SK-N-SH (cell line): Measurements from ENCODE around the gene ABHD16B. TPM values are rescaled to one million over a fixed set of nuclear protein-coding genes. Genes with fewer than 3 reads are reported as not detected.

Experiments
- CTCF ChIA-PET: fragments of 300-600, 350-600 bp; formaldehyde crosslinking; extraction: SDS; loops from one replicate; lab custom pipeline; 2021; lab: Yijun Ruan, JAX
- POLR2A ChIA-PET: fragments of 350-600 bp; sonication (Branson Sonifier 250); formaldehyde crosslinking; extraction: SDS; loops from one replicate; lab custom pipeline; 2020; ENCODE audit warnings: antibody characterized with exemption, inconsistent platforms; lab: Yijun Ruan, JAX
- DNase-seq: peaks from one replicate; pipeline ENCODE4 v3.0.0; 2012
- H2AFZ ChIP-seq: fragments of 200-600 bp; sonication (generic); 2 replicates; pipeline ENCODE4 v1.8.1; 2016; ENCODE audit warnings: antibody characterized with exemption, mild to moderate bottlenecking, low read depth
- H3F3A ChIP-seq: fragments of 200-600 bp; sonication (generic); replicated peaks from 2 replicates; pipeline ENCODE3; 2016; ENCODE audit warnings: antibody characterized with exemption, mild to moderate bottlenecking; ENCODE audit not compliant: insufficient read depth
- H3K27ac ChIP-seq, 2 experiments: fragments of 200-500 bp in 1 of 2; fragments of 200-600 bp in 1 of 2; sonication (Bioruptor generic) in 1 of 2; sonication (generic), shearing (Covaris generic) in 1 of 2; 2 replicates each; pipeline versions ENCODE4 v1.5.1 to v1.6.1; 2014 to 2016; ENCODE audit warnings: low read depth in 2 of 2, inconsistent platforms in 1 of 2, low read length in 1 of 2, mild to moderate bottlenecking in 1 of 2, mixed read lengths in 1 of 2
- H3K27me3 ChIP-seq: fragments of 200-600 bp; sonication (generic), shearing (Covaris generic); 2 replicates; pipeline ENCODE4 v1.6.1; 2016; ENCODE audit warnings: mixed run types; ENCODE audit not compliant: insufficient read depth
- H3K36me3 ChIP-seq, 2 experiments: fragments of 200-500 bp in 1 of 2; fragments of 200-600 bp in 1 of 2; sonication (Bioruptor generic) in 1 of 2; sonication (generic) in 1 of 2; replicated peaks in 1 of 2; 2 replicates each; pipeline versions ENCODE3 to v1.5.1; 2014 to 2016; ENCODE audit warnings: low read length in 1 of 2, mild to moderate bottlenecking in 1 of 2; ENCODE audit not compliant: insufficient read depth in 2 of 2, control insufficient read depth in 1 of 2
- H3K4me1 ChIP-seq, 2 experiments: fragments of 200-500 bp in 1 of 2; fragments of 200-600 bp in 1 of 2; sonication (Bioruptor generic) in 1 of 2; sonication (generic), shearing (Covaris generic) in 1 of 2; 2 replicates each; pipeline versions ENCODE4 v1.5.1 to v1.6.1; 2014 to 2016; ENCODE audit warnings: low read depth in 1 of 2, low read length in 1 of 2, mixed run types in 1 of 2; ENCODE audit not compliant: insufficient read depth in 2 of 2, control insufficient read depth in 1 of 2
- H3K4me2 ChIP-seq: fragments of 200-600 bp; sonication (generic), shearing (Covaris generic); 2 replicates; pipeline ENCODE4 v1.6.1; 2017; ENCODE audit warnings: mixed run types
- H3K4me3 ChIP-seq, 2 experiments: fragments of 200-500 bp in 1 of 2; fragments of 200-600 bp in 1 of 2; sonication (Bioruptor generic) in 1 of 2; sonication (generic), shearing (Covaris generic) in 1 of 2; 2 replicates each; pipeline versions ENCODE4 v1.5.1 to v1.8.1; 2014 to 2016; ENCODE audit warnings: low read depth in 2 of 2, inconsistent platforms in 1 of 2, low read length in 1 of 2, mild to moderate bottlenecking in 1 of 2, mixed read lengths in 1 of 2, moderate library complexity in 1 of 2
- H3K79me2 ChIP-seq: fragments of 200-600 bp; sonication (generic); 2 replicates; pipeline ENCODE4 v1.8.1; 2017; ENCODE audit warnings: mild to moderate bottlenecking; ENCODE audit not compliant: insufficient read depth
- H3K9ac ChIP-seq: fragments of 200-600 bp; sonication (generic); 2 replicates; pipeline ENCODE4 v1.6.1; 2017; ENCODE audit warnings: mixed run types
- H3K9me2 ChIP-seq: fragments of 200-600 bp; sonication (generic); 2 replicates; pipeline ENCODE4 v1.6.1; 2017; ENCODE audit warnings: mixed run types
- H3K9me3 ChIP-seq: fragments of 200-600 bp; sonication (generic); 2 replicates; pipeline ENCODE4 v1.6.1; 2017; ENCODE audit warnings: mixed run types, mild to moderate bottlenecking, moderate library complexity
- H4K20me1 ChIP-seq: fragments of 200-600 bp; sonication (generic); 2 replicates; pipeline ENCODE4 v1.6.1; 2017; ENCODE audit warnings: mild to moderate bottlenecking, mixed run types; ENCODE audit not compliant: insufficient read depth
- EP300 ChIP-seq, 2 experiments: IDR thresholded peaks; 2 replicates each; pipeline versions ENCODE4 v1.4.0 to v1.6.1; 2012; ENCODE audit warnings: borderline replicate concordance in 1 of 2, low read depth in 1 of 2, low read length in 1 of 2
- FOXM1 ChIP-seq: IDR thresholded peaks from 2 replicates; pipeline ENCODE4 v1.4.0; 2012; ENCODE audit warnings: low read depth, mild to moderate bottlenecking
- GABPA ChIP-seq: IDR thresholded peaks from 2 replicates; pipeline ENCODE4 v1.4.0; 2012; ENCODE audit warnings: low read depth, mild to moderate bottlenecking
- IRF3 ChIP-seq: fragments of 150-350 bp; IDR thresholded peaks from 2 replicates; pipeline ENCODE4 v1.6.1; 2016; ENCODE audit warnings: mild to moderate bottlenecking, low read depth, low read length
- MEF2A ChIP-seq: IDR thresholded peaks from 2 replicates; pipeline ENCODE4 v1.4.0; 2012; ENCODE audit warnings: low read depth, borderline replicate concordance
- NFIC ChIP-seq: IDR thresholded peaks from 2 replicates; pipeline ENCODE4 v1.4.0; 2012; ENCODE audit warnings: borderline replicate concordance
- RFX5 ChIP-seq: IDR thresholded peaks from 2 replicates; pipeline ENCODE4 v1.6.1; 2012; ENCODE audit warnings: mild to moderate bottlenecking, improper control_type of control experiment, low read length
- TAF1 ChIP-seq: IDR thresholded peaks from 2 replicates; pipeline ENCODE4 v1.6.1; 2012; ENCODE audit warnings: low read depth, mild to moderate bottlenecking, low read length, moderate library complexity, borderline replicate concordance
- TCF12 ChIP-seq: IDR thresholded peaks from 2 replicates; pipeline ENCODE4 v1.4.0; 2012
- USF2 ChIP-seq: fragments of 150-350 bp; IDR thresholded peaks from 2 replicates; pipeline ENCODE4 v1.6.1; 2017; ENCODE audit warnings: antibody characterized with exemption, low read length, low read depth, borderline replicate concordance
- YY1 ChIP-seq: IDR thresholded peaks from 2 replicates; pipeline ENCODE4 v1.4.0; 2012; ENCODE audit warnings: low read depth, mild to moderate bottlenecking
- WGBS: methylation state at CpG from one replicate; pipeline ENCODE4 v1.1.6; 2017; ENCODE audit warnings: low lambda C conversion rate; 5-methylcytosine and 5-hydroxymethylcytosine counted together
- polyA plus RNA-seq, 3 experiments: library from polyadenylated mRNA; depleted of rRNA; stranded (reverse); fragments of >200 nt; gene quantifications; 2 replicates each; pipeline ENCODE4 v1.2.3, GENCODE V29; 2012
- TF ChIP-seq, protein P1 (sequence below): IDR thresholded peaks from 2 replicates; pipeline ENCODE4 v1.4.0; 2012; ENCODE audit warnings: low read depth, borderline replicate concordance
- TF ChIP-seq, protein P2 (sequence below): IDR thresholded peaks from 2 replicates; pipeline ENCODE4 v1.6.1; 2012; ENCODE audit warnings: mild to moderate bottlenecking, low read depth, low read length, moderate library complexity

Gene ABHD16B
- polyA plus RNA-seq, 1 of the 3 experiments (the other 2 are of a cell fraction), result not detected

DNA sequence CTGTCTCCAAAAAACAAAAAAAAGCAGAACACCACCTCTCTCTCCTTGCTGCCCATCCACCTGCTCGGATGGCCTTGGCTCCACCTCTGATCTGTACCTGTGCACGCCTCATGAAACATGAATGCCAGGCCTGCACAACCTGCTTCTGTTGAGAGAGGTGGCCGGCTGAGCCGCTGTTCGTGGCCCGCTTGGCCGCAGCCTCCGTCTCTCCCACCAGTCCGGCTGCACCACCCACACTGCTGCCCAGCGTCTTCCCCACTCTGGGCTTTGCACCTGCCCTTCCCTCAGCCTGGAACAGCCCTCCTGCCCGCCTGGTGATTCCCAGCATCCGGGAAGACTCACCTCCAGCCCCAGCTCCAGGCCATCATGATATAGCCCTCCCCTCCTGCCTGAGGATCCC lies 18.1 kb upstream of the ABHD16B start:
- no peak overlapping the region for H3K9ac ChIP-seq
- H3K4me1 ChIP-seq, result peaks cover 0 to 5% of the 10 kb centered on the region in 2 experiments; a peak in 1 of 4 replicates
- H3K4me3 ChIP-seq, result no peak overlapping the region
- no peaks in the 10 kb centered on the region for H3K79me2 ChIP-seq
- H4K20me1 ChIP-seq, result no peaks in the 10 kb centered on the region
- no peak overlapping the region for H3K4me2 ChIP-seq
- H3K36me3 ChIP-seq, result no peaks in the 10 kb centered on the region
- CTCF ChIA-PET, result no interaction called here
- H3K9me2 ChIP-seq, result no peaks in the 10 kb centered on the region
- TF ChIP-seq, protein P1, sequence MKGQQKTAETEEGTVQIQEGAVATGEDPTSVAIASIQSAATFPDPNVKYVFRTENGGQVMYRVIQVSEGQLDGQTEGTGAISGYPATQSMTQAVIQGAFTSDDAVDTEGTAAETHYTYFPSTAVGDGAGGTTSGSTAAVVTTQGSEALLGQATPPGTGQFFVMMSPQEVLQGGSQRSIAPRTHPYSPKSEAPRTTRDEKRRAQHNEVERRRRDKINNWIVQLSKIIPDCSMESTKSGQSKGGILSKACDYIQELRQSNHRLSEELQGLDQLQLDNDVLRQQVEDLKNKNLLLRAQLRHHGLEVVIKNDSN, result no peak
- TF ChIP-seq TAF1 (no peak), MEF2A (no peak)
- TF ChIP-seq, protein P2, sequence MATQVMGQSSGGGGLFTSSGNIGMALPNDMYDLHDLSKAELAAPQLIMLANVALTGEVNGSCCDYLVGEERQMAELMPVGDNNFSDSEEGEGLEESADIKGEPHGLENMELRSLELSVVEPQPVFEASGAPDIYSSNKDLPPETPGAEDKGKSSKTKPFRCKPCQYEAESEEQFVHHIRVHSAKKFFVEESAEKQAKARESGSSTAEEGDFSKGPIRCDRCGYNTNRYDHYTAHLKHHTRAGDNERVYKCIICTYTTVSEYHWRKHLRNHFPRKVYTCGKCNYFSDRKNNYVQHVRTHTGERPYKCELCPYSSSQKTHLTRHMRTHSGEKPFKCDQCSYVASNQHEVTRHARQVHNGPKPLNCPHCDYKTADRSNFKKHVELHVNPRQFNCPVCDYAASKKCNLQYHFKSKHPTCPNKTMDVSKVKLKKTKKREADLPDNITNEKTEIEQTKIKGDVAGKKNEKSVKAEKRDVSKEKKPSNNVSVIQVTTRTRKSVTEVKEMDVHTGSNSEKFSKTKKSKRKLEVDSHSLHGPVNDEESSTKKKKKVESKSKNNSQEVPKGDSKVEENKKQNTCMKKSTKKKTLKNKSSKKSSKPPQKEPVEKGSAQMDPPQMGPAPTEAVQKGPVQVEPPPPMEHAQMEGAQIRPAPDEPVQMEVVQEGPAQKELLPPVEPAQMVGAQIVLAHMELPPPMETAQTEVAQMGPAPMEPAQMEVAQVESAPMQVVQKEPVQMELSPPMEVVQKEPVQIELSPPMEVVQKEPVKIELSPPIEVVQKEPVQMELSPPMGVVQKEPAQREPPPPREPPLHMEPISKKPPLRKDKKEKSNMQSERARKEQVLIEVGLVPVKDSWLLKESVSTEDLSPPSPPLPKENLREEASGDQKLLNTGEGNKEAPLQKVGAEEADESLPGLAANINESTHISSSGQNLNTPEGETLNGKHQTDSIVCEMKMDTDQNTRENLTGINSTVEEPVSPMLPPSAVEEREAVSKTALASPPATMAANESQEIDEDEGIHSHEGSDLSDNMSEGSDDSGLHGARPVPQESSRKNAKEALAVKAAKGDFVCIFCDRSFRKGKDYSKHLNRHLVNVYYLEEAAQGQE, result no peak
- H3F3A ChIP-seq, result no peaks in the 10 kb centered on the region
- no peaks in the 10 kb centered on the region for H3K27me3 ChIP-seq
- H2AFZ ChIP-seq, result no peak overlapping the region
- POLR2A ChIA-PET, result no interaction called here
- WGBS, result 75% methylated on average over 12 of the region's 12 CpGs
- no peak overlapping the region for H3K27ac ChIP-seq
- no peaks in the 10 kb centered on the region for H3K9me3 ChIP-seq
- no peak for DNase-seq

DNA sequence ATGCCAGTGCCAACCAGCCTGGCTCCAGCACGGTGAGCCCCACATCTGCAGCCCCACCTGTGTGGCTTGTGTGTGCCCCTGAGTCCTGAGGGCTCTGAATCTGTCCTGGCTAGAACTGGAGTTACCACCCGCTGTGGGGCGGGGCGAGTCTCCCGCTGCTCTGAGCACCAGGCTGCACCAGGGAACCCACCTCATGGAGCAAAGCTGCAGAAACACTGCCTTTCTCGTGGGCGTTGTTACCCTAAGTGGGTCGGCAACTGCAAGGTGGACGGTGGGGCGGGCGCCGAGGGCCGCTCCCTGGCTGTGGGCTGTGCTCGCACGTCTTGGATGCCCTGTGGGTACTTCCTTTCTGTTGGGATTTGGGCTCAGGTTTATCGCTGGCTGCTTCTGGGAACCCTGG lies 17.5 kb upstream of the ABHD16B start:
- POLR2A ChIA-PET, result no interaction called here
- no peak for TF ChIP-seq FOXM1
- no peak for TF ChIP-seq IRF3
- TF ChIP-seq RFX5, result no peak
- no peak for TF ChIP-seq EP300 (IDR thresholded peaks at IDR 0.05; ENCODE audit: borderline replicate concordance in 1 of 2, low read depth in 1 of 2, low read length in 1 of 2)
- no peak for TF ChIP-seq GABPA
- TF ChIP-seq YY1, result no peak
- TF ChIP-seq TAF1, result no peak
- TF ChIP-seq, protein P2, result no peak
- TF ChIP-seq, protein P1, result no peak
- TF ChIP-seq MEF2A, result no peak
- TF ChIP-seq USF2, result no peak
- TF ChIP-seq NFIC, result no peak
- no peak for TF ChIP-seq TCF12

More for the DNA sequence above, 17.5 kb upstream of the ABHD16B start:
- Histone ChIP-seq H3K27me3 (no peaks in the 10 kb centered on the region), H3K27ac (no peak overlapping the region), H3K36me3 (no peaks in the 10 kb centered on the region), H3K9ac (no peak overlapping the region), H4K20me1 (no peaks in the 10 kb centered on the region), H3K4me2 (no peak overlapping the region), H3K4me1 (peaks cover 0 to 5% of the 10 kb centered on the region in 2 experiments; a peak in 1 of 4 replicates), H2AFZ (no peak overlapping the region), H3K9me2 (no peaks in the 10 kb centered on the region), H3K9me3 (no peaks in the 10 kb centered on the region), H3F3A (no peaks in the 10 kb centered on the region), H3K79me2 (no peaks in the 10 kb centered on the region), H3K4me3 (no peak overlapping the region)
- WGBS, result 78% methylated on average over 5 of the region's 16 CpGs
- DNase-seq, result no peak
- CTCF ChIA-PET, result no interaction called here
